SK-N-SH treated with all-trans-retinoic acid at 6 μM for 48 hours (cell line): ENCODE data around the gene LRRC4B.
A peak's percentile ranks its signal among the peaks of the same experiment; 100 is the strongest.

Experiments used
- ATAC-seq: fragments of 200-7000 bp; cut with Tn5 transposase; 3 replicates; pipeline ENCODE4 v1.9.1; 2020; ENCODE audit warnings: mild to moderate bottlenecking, moderate library complexity
- ARNTL ChIP-seq: fragments of 450-650 bp; formaldehyde crosslinking; IDR thresholded peaks from 2 replicates; pipeline ENCODE4 v1.5.0; 2020; ENCODE audit warnings: low read depth, mild to moderate bottlenecking, moderate library complexity, borderline replicate concordance
- CREB5 ChIP-seq: fragments of 250-450 bp; sonication (Bioruptor Pico); IDR thresholded peaks from 2 replicates; pipeline ENCODE4 v1.5.1; 2020; ENCODE audit warnings: low read depth, mild to moderate bottlenecking, moderate library complexity
- CSDC2 ChIP-seq: fragments of 250-450 bp; sonication (Bioruptor Pico); IDR thresholded peaks from 2 replicates; pipeline ENCODE4 v1.5.0; 2020; ENCODE audit warnings: mild to moderate bottlenecking, moderate library complexity
- ESRRG ChIP-seq: fragments of 250-450 bp; sonication (Bioruptor Pico); IDR thresholded peaks from 2 replicates; pipeline ENCODE4 v1.6.1; 2021; ENCODE audit warnings: mild to moderate bottlenecking
- GLIS3 ChIP-seq: fragments of 250-450 bp; sonication (Bioruptor Pico); IDR thresholded peaks from 2 replicates; pipeline ENCODE4 v1.5.0; 2020; ENCODE audit warnings: mild to moderate bottlenecking, moderate library complexity
- ISL1 ChIP-seq: fragments of 250-450 bp; sonication (Bioruptor Pico); IDR thresholded peaks from 2 replicates; pipeline ENCODE4 v2.1.2; 2022; ENCODE audit warnings: mild to moderate bottlenecking, moderate library complexity
- OSR1 ChIP-seq: fragments of 250-450 bp; sonication (Bioruptor Pico); IDR thresholded peaks from 2 replicates; pipeline ENCODE4 v1.8.0; 2022; ENCODE audit warnings: moderate library complexity, mild to moderate bottlenecking, inconsistent platforms
- POU6F1 ChIP-seq: fragments of 250-450 bp; sonication (Bioruptor Pico); IDR thresholded peaks from 2 replicates; pipeline ENCODE4 v1.8.0; 2021; ENCODE audit warnings: low read depth, mild to moderate bottlenecking, moderate library complexity, borderline replicate concordance
- PPARA ChIP-seq: fragments of 250-450 bp; sonication (Bioruptor Pico); IDR thresholded peaks from 2 replicates; pipeline ENCODE4 v1.5.0; 2020; ENCODE audit warnings: mild to moderate bottlenecking, borderline replicate concordance
- RARB ChIP-seq: fragments of 250-450 bp; sonication (Bioruptor Pico); IDR thresholded peaks from 2 replicates; pipeline ENCODE4 v1.8.0; 2021; ENCODE audit warnings: mild to moderate bottlenecking, moderate library complexity
- SNAI2 ChIP-seq: fragments of 250-450 bp; sonication (Bioruptor Pico); IDR thresholded peaks from 2 replicates; pipeline ENCODE4 v1.5.0; 2020; ENCODE audit warnings: mild to moderate bottlenecking, moderate library complexity
- TCF4 ChIP-seq: fragments of 250-450 bp; sonication (Bioruptor Pico); IDR thresholded peaks from 2 replicates; pipeline ENCODE4 v1.8.0; 2021; ENCODE audit warnings: mild to moderate bottlenecking, moderate library complexity, borderline replicate concordance
- TOX ChIP-seq: fragments of 250-450 bp; sonication (Bioruptor Pico); IDR thresholded peaks from 2 replicates; pipeline ENCODE4 v1.8.0; 2021; ENCODE audit warnings: mild to moderate bottlenecking, moderate library complexity, borderline replicate concordance
- ZC3H10 ChIP-seq: fragments of 250-450 bp; sonication (Bioruptor Pico); IDR thresholded peaks from 2 replicates; pipeline ENCODE4 v1.5.1; 2021; ENCODE audit warnings: mild to moderate bottlenecking, moderate library complexity
- ZFP3 ChIP-seq: fragments of 250-450 bp; sonication (Bioruptor Pico); IDR thresholded peaks from 2 replicates; pipeline ENCODE4 v1.5.0; 2020; ENCODE audit warnings: mild to moderate bottlenecking, moderate library complexity
- ZFP30 ChIP-seq: fragments of 450-650 bp; formaldehyde crosslinking; IDR thresholded peaks from 2 replicates; pipeline ENCODE4 v1.5.0; 2022; ENCODE audit warnings: mild to moderate bottlenecking, moderate library complexity
- ZNF565 ChIP-seq: fragments of 450-650 bp; formaldehyde crosslinking; conservative IDR thresholded peaks from 2 replicates; pipeline ENCODE4 v1.5.0; 2020; ENCODE audit warnings: low read depth, mild to moderate bottlenecking, moderate library complexity
- ZNF8 ChIP-seq: fragments of 450-650 bp; formaldehyde crosslinking; IDR thresholded peaks from 2 replicates; pipeline ENCODE4 v1.5.0; 2020; ENCODE audit warnings: mild to moderate bottlenecking, moderate library complexity
- TF ChIP-seq, protein P1 (sequence below): fragments of 250-450 bp; sonication (Bioruptor Pico); IDR thresholded peaks from 2 replicates; pipeline ENCODE4 v1.5.1; 2021; ENCODE audit warnings: mild to moderate bottlenecking, moderate library complexity
- TF ChIP-seq, protein P2 (sequence below): fragments of 250-450 bp; sonication (Bioruptor Pico); IDR thresholded peaks from 2 replicates; pipeline ENCODE4 v1.8.0; 2020; ENCODE audit warnings: mild to moderate bottlenecking, moderate library complexity, borderline replicate concordance

Gene LRRC4B

DNA sequence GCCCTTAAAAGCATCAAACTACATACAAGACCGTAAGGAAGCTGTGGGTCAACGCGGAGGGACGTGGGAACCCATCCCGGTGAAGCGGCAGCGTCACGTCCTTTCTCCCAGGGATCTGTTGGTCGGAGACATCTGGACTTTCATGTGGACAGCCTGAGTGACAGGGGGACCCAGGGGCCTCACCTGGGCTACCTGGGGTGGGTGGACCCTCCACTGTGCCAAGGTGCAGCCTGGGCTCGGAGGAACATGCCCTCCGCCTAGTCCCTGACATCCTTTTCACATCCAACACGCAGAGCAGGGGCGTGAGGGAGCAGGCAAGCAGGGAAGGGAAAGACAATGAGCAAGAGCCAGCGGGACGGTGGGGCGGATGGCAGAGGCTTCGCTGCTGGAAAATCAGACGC is 77.8 kb downstream of the LRRC4B start (continued):
- TF ChIP-seq SNAI2 (CRISPR knock-in tag) (no peak), ZNF8 (CRISPR knock-in tag) (no peak), ARNTL (CRISPR knock-in tag) (no peak), CREB5 (CRISPR knock-in tag) (no peak)

DNA sequence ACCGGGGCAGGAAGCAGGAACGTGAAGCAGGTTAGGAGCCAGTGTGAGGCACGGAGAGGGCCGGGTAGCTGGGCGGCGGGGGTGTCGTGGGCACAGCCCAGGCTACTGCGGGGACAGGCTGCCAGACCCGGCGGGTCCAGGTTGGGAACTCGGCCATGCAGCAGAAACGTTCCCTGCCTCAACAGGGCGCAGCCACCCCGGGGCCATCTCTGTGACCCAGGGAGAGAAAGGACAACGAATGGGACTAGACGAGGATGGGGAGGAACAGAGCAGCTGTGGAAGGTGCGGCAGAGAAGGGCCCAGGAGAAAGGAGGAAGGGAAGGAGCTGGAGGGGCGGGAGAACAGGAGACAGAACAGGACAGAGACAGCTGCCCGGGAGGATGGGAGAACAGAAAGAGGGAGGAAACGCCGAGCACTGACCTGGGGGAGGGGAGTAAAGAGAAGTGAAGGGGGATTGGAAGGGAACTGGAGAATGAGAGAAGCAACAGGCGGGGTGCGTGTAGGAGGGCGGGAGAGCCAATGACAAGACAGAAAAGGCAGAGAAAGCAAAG is 78.7 kb downstream of the LRRC4B start:
- no peak; the same call in 2 of the 3 replicates for ATAC-seq
- TF ChIP-seq, protein P1, sequence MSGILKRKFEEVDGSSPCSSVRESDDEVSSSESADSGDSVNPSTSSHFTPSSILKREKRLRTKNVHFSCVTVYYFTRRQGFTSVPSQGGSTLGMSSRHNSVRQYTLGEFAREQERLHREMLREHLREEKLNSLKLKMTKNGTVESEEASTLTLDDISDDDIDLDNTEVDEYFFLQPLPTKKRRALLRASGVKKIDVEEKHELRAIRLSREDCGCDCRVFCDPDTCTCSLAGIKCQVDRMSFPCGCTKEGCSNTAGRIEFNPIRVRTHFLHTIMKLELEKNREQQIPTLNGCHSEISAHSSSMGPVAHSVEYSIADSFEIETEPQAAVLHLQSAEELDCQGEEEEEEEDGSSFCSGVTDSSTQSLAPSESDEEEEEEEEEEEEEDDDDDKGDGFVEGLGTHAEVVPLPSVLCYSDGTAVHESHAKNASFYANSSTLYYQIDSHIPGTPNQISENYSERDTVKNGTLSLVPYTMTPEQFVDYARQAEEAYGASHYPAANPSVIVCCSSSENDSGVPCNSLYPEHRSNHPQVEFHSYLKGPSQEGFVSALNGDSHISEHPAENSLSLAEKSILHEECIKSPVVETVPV (CRISPR knock-in tag) = no peak
- TF ChIP-seq SNAI2 (CRISPR knock-in tag) = no peak
- TF ChIP-seq POU6F1 (CRISPR knock-in tag) = no peak
- TF ChIP-seq ZNF8 (CRISPR knock-in tag) = no peak
- no peak for TF ChIP-seq RARB (CRISPR knock-in tag)
- TF ChIP-seq PPARA (CRISPR knock-in tag) = no peak
- no peak for TF ChIP-seq TOX (CRISPR knock-in tag)
- TF ChIP-seq GLIS3 (CRISPR knock-in tag) = no peak
- no peak for TF ChIP-seq OSR1
- TF ChIP-seq ZFP30 = no peak
- TF ChIP-seq CREB5 (CRISPR knock-in tag) = no peak
- no peak for TF ChIP-seq TCF4 (CRISPR knock-in tag)
- no peak for TF ChIP-seq ZC3H10 (CRISPR knock-in tag)
- TF ChIP-seq ISL1 (CRISPR knock-in tag) = no peak
- no peak for TF ChIP-seq ZFP3 (CRISPR knock-in tag)
- no peak for TF ChIP-seq ARNTL (CRISPR knock-in tag)
- TF ChIP-seq, all 23 proteins: peak for 0

DNA sequence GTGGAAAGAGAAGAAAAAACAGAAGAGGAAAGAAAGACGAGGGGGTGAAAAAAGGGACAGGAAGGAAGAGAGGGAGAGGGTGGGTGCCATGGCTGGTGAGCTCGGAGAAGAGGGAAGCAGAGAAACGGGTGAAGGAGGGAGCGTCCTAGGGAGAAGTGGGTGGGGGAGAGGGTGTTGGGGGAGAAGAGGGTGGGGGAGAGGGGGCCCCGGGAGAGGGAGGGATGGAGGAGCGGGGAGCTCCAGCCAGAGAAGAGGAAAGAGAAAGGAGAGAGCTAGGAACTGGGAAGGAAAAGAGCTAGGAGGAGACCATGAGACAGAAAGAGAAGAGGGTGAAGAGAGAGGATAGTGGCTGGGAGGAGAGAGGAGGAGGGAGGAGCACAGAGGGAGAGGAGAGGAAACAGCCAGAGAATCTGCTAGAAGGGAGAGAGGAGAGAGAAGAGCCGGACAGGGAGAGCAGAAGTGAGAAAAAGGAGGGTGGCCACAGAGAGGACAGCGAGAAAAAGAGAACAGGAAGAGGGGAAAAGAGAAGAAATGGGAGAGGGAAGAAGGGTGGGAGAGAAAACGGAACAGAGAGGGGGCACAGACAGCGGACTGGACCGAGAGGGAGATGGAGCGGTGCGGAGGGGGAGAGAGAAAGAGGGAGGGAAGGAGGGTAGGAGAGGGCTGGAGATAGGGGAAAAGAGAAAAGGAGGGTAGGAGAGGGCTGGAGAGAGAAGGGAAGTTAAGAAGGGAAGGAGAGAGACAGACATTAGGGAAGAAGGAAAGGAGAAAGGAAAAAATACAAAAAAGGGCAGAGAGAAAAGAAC is 79.6 kb downstream of the LRRC4B start:
- TF ChIP-seq CREB5 (CRISPR knock-in tag) (no peak), ARNTL (CRISPR knock-in tag) (no peak), ESRRG (CRISPR knock-in tag) (0 out of 2 replicates have a peak, but pooled peaks have one; percentile 21)
- TF ChIP-seq, all 23 proteins: peak for 1
- peak; percentile 28 for ATAC-seq

DNA sequence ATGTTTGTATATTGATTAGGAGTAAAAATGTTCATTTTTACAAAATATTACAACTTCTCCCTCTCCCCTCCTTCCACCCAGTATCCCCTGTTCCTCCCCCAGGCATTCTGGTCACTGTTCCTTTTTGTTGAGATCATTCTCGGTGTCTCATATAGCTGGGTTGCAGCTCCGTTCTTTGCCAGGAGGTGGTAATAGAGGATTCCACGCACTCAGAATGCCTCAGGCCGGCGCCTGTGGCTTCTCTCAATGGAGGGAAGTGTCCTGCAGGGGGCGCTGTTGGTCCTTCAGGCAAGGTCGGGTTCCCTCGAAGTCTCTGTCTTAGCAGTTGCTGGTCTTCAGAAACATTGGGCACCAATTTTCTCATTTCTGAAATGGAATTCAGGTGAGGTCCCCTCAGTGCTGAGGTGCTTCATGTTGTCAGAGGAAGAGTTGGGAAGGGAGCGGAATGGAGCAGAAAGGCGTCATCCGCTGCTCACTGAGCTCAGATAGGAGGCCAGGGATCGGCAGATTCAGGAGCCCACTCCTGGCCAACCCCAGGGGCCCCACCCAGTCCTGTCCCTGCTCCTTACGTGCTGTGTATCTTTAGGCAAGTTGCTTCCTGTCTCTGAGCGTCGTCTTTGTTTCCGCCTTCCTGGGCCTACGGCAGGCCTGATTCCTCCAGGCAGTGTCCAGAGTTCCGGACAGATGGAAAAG is 81.3 kb downstream of the LRRC4B start:
- TF ChIP-seq, protein P2, sequence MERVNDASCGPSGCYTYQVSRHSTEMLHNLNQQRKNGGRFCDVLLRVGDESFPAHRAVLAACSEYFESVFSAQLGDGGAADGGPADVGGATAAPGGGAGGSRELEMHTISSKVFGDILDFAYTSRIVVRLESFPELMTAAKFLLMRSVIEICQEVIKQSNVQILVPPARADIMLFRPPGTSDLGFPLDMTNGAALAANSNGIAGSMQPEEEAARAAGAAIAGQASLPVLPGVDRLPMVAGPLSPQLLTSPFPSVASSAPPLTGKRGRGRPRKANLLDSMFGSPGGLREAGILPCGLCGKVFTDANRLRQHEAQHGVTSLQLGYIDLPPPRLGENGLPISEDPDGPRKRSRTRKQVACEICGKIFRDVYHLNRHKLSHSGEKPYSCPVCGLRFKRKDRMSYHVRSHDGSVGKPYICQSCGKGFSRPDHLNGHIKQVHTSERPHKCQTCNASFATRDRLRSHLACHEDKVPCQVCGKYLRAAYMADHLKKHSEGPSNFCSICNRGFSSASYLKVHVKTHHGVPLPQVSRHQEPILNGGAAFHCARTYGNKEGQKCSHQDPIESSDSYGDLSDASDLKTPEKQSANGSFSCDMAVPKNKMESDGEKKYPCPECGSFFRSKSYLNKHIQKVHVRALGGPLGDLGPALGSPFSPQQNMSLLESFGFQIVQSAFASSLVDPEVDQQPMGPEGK = no peak
- TF ChIP-seq CSDC2 (CRISPR knock-in tag) = no peak
- no peak for TF ChIP-seq ISL1 (CRISPR knock-in tag)
- no peak for TF ChIP-seq ZFP30
- no peak for TF ChIP-seq ZNF565 (CRISPR knock-in tag)
- TF ChIP-seq, protein P1 (CRISPR knock-in tag) = no peak
- TF ChIP-seq ARNTL (CRISPR knock-in tag) = no peak
- TF ChIP-seq OSR1 = no peak
- no peak for TF ChIP-seq GLIS3 (CRISPR knock-in tag)
- no peak for TF ChIP-seq POU6F1 (CRISPR knock-in tag)
- peak; percentile 8; the same call in 1 of the 3 replicates for ATAC-seq
